Measurements from ENCODE around the gene ADAMTSL1.

Gene ADAMTSL1

DNA sequence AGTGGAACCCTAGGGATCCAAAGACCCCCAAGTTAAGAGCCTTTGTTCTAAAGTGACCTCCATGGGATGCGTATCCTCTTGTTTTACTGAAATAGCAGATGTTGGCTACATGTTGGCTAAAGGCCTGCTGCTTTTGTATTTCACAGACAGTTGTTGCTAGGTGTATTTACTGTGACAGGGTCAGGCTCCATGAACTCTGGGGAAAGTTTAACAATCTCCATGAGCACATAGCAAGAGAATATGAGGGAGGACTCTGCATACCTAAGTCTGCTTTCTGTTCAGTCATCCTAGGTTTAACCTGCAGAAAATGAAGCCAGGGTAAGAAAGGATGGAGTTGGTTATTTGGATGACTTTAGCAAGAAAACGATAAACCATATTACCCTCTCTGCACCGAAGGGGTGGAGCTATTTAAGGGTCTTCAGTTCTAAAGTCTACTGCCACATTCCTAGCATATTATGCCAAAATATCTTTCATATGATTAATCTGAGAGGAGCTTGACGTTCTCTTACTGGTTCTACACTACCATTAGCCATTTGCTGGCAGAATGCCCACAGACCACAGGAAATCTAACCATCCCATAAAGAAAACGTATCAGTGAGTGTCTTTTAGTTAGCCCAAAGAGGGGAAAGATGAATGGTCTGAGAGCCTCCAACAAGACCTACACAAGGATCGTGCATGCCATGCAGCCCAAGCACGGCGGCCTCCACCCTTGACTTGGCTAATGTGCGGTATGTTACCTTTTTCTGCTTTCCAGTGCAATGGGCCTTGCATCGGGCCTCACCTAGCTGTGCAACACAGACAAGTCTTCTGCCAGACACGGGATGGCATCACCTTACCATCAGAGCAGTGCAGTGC lies 431.3 kb downstream of the ADAMTSL1 start:
- no peaks in the 10 kb centered on the region for H3K4me1 ChIP-seq (ENCODE audit: control insufficient read depth, insufficient read depth, low read length)
- H3K9ac ChIP-seq (ENCODE audit: low read length), result no peak overlapping the region
- H3K27me3 ChIP-seq (ENCODE audit: control insufficient read depth, insufficient read depth, low read length), result no peaks in the 10 kb centered on the region
- H3K27ac ChIP-seq (ENCODE audit: low read depth, low read length), result no peak overlapping the region
- H3K36me3 ChIP-seq (ENCODE audit: control insufficient read depth, insufficient read depth, low read length), result peaks cover 2% of the 10 kb centered on the region
- H3K4me3 ChIP-seq (ENCODE audit: low read length), result no peak overlapping the region

GRCh38 chr9:18905883-18906629 lies 432.1 kb downstream of the ADAMTSL1 start:
- peaks cover 2% of the 10 kb centered on the region for H3K36me3 ChIP-seq (ENCODE audit: control insufficient read depth, insufficient read depth, low read length)
- no peak overlapping the region for H3K9ac ChIP-seq (ENCODE audit: low read length)
- H3K27ac ChIP-seq (ENCODE audit: low read depth, low read length), result no peak overlapping the region
- no peaks in the 10 kb centered on the region for H3K27me3 ChIP-seq (ENCODE audit: control insufficient read depth, insufficient read depth, low read length)
- H3K4me1 ChIP-seq (ENCODE audit: control insufficient read depth, insufficient read depth, low read length), result no peaks in the 10 kb centered on the region
- no peak overlapping the region for H3K4me3 ChIP-seq (ENCODE audit: low read length)

- no peak overlapping the region for H3K9ac ChIP-seq (ENCODE audit: low read length)
- H3K27ac ChIP-seq (ENCODE audit: low read depth, low read length), result no peak overlapping the region
- no peak overlapping the region for H3K4me3 ChIP-seq (ENCODE audit: low read length)
- H3K27me3 ChIP-seq (ENCODE audit: control insufficient read depth, insufficient read depth, low read length), result no peaks in the 10 kb centered on the region
- no peaks in the 10 kb centered on the region for H3K4me1 ChIP-seq (ENCODE audit: control insufficient read depth, insufficient read depth, low read length)
- peaks cover 2% of the 10 kb centered on the region for H3K36me3 ChIP-seq (ENCODE audit: control insufficient read depth, insufficient read depth, low read length)
Measured at GRCh38 chr9:18906656-18907395, 432.9 kb downstream of the ADAMTSL1 start.

- H3K27ac ChIP-seq (ENCODE audit: low read depth, low read length), result no peak overlapping the region
- H3K4me1 ChIP-seq (ENCODE audit: control insufficient read depth, insufficient read depth, low read length), result no peaks in the 10 kb centered on the region
- H3K27me3 ChIP-seq (ENCODE audit: control insufficient read depth, insufficient read depth, low read length), result no peaks in the 10 kb centered on the region
- no peak overlapping the region for H3K4me3 ChIP-seq (ENCODE audit: low read length)
- peaks cover 2% of the 10 kb centered on the region for H3K36me3 ChIP-seq (ENCODE audit: control insufficient read depth, insufficient read depth, low read length)
- H3K9ac ChIP-seq (ENCODE audit: low read length), result no peak overlapping the region
Measured at GRCh38 chr9:18907927-18908625, 434.1 kb downstream of the ADAMTSL1 start.

GRCh38 chr9:18909140-18910018 lies 435.4 kb downstream of the ADAMTSL1 start:
- H3K36me3 ChIP-seq (ENCODE audit: control insufficient read depth, insufficient read depth, low read length), result peaks cover 2% of the 10 kb centered on the region

DNA sequence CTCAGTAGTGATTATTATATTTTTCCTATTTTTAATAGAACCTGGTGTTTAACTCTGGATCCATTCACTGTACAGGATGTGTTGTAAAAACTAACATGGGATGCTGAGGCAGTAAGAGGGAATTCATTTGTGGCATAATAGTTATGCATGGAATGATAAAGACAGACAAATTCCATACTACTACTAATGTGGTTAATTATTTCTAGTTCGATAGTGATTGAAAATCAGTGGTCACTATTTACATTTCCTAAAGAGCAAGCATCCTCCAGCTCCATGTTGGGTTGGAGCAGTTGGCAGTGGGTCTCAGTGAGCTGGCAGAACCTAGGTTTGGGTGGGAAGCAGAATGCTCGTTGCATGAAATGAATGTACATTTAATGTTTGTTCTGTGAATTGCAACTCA lies 436.5 kb downstream of the ADAMTSL1 start:
- Histone ChIP-seq H3K4me1 (ENCODE audit: control insufficient read depth, insufficient read depth, low read length) (no peaks in the 10 kb centered on the region), H3K36me3 (ENCODE audit: control insufficient read depth, insufficient read depth, low read length) (peaks cover 2% of the 10 kb centered on the region), H3K27ac (ENCODE audit: low read depth, low read length) (no peak overlapping the region), H3K9ac (ENCODE audit: low read length) (no peak overlapping the region), H3K27me3 (ENCODE audit: control insufficient read depth, insufficient read depth, low read length) (no peaks in the 10 kb centered on the region), H3K4me3 (ENCODE audit: low read length) (no peak overlapping the region)

More at GRCh38 chr9:18909140-18910018, 435.4 kb downstream of the ADAMTSL1 start:
- Histone ChIP-seq H3K9ac (ENCODE audit: low read length) (no peak overlapping the region), H3K4me3 (ENCODE audit: low read length) (no peak overlapping the region), H3K27ac (ENCODE audit: low read depth, low read length) (no peak overlapping the region), H3K27me3 (ENCODE audit: control insufficient read depth, insufficient read depth, low read length) (no peaks in the 10 kb centered on the region), H3K4me1 (ENCODE audit: control insufficient read depth, insufficient read depth, low read length) (no peaks in the 10 kb centered on the region)

GRCh38 chr9:18910916-18911315 lies 437.0 kb downstream of the ADAMTSL1 start:
- no peak overlapping the region for H3K9ac ChIP-seq (ENCODE audit: low read length)
- no peak overlapping the region for H3K4me3 ChIP-seq (ENCODE audit: low read length)
- no peak overlapping the region for H3K27ac ChIP-seq (ENCODE audit: low read depth, low read length)
- no peaks in the 10 kb centered on the region for H3K4me1 ChIP-seq (ENCODE audit: control insufficient read depth, insufficient read depth, low read length)
- H3K27me3 ChIP-seq (ENCODE audit: control insufficient read depth, insufficient read depth, low read length), result no peaks in the 10 kb centered on the region
- H3K36me3 ChIP-seq (ENCODE audit: control insufficient read depth, insufficient read depth, low read length), result peaks cover 2% of the 10 kb centered on the region

GRCh38 chr9:18911714-18912342 lies 437.9 kb downstream of the ADAMTSL1 start:
- H3K9ac ChIP-seq (ENCODE audit: low read length), result no peak overlapping the region
- H3K27ac ChIP-seq (ENCODE audit: low read depth, low read length), result no peak overlapping the region
- no peak overlapping the region for H3K4me3 ChIP-seq (ENCODE audit: low read length)
- H3K4me1 ChIP-seq (ENCODE audit: control insufficient read depth, insufficient read depth, low read length), result no peaks in the 10 kb centered on the region
- H3K36me3 ChIP-seq (ENCODE audit: control insufficient read depth, insufficient read depth, low read length), result peaks cover 2% of the 10 kb centered on the region
- H3K27me3 ChIP-seq (ENCODE audit: control insufficient read depth, insufficient read depth, low read length), result no peaks in the 10 kb centered on the region

- no peak overlapping the region for H3K9ac ChIP-seq (ENCODE audit: low read length)
- H3K36me3 ChIP-seq (ENCODE audit: control insufficient read depth, insufficient read depth, low read length), result no peaks in the 10 kb centered on the region
- no peaks in the 10 kb centered on the region for H3K27me3 ChIP-seq (ENCODE audit: control insufficient read depth, insufficient read depth, low read length)
- no peak overlapping the region for H3K4me3 ChIP-seq (ENCODE audit: low read length)
- no peaks in the 10 kb centered on the region for H3K4me1 ChIP-seq (ENCODE audit: control insufficient read depth, insufficient read depth, low read length)
- no peak overlapping the region for H3K27ac ChIP-seq (ENCODE audit: low read depth, low read length)
Measured at GRCh38 chr9:18920141-18921084, 446.5 kb downstream of the ADAMTSL1 start.

GRCh38 chr9:18921366-18922075 lies 447.6 kb downstream of the ADAMTSL1 start:
- H3K27me3 ChIP-seq (ENCODE audit: control insufficient read depth, insufficient read depth, low read length), result no peaks in the 10 kb centered on the region
- H3K4me3 ChIP-seq (ENCODE audit: low read length), result no peak overlapping the region
- no peaks in the 10 kb centered on the region for H3K4me1 ChIP-seq (ENCODE audit: control insufficient read depth, insufficient read depth, low read length)
- no peaks in the 10 kb centered on the region for H3K36me3 ChIP-seq (ENCODE audit: control insufficient read depth, insufficient read depth, low read length)
- no peak overlapping the region for H3K27ac ChIP-seq (ENCODE audit: low read depth, low read length)
- no peak overlapping the region for H3K9ac ChIP-seq (ENCODE audit: low read length)
